NT2/D1 (cell line): ENCODE results near the gene RBPJ.

Source experiments
- SUZ12 ChIP-seq: IDR thresholded peaks from 2 replicates; pipeline ENCODE4 v1.6.1; 2011; ENCODE audit not compliant: insufficient read length, insufficient read depth; ENCODE audit errors: extremely low read depth
- ZNF274 ChIP-seq: IDR thresholded peaks from 2 replicates; pipeline ENCODE4 v1.6.1; 2011; ENCODE audit warnings: mild to moderate bottlenecking, low read depth, low read length

GRCh38 chr4:26464420-26465095, 143.7 kb downstream of the RBPJ start:
- no peak for TF ChIP-seq ZNF274
- no peak for TF ChIP-seq SUZ12
